ENCODE results near the gene ERAS. TPM values are rescaled to one million over a fixed set of nuclear protein-coding genes. Genes with fewer than 3 reads are reported as not detected.

Gene ERAS
- total and polyA plus RNA-seq, 4 donors = not detected

DNA sequence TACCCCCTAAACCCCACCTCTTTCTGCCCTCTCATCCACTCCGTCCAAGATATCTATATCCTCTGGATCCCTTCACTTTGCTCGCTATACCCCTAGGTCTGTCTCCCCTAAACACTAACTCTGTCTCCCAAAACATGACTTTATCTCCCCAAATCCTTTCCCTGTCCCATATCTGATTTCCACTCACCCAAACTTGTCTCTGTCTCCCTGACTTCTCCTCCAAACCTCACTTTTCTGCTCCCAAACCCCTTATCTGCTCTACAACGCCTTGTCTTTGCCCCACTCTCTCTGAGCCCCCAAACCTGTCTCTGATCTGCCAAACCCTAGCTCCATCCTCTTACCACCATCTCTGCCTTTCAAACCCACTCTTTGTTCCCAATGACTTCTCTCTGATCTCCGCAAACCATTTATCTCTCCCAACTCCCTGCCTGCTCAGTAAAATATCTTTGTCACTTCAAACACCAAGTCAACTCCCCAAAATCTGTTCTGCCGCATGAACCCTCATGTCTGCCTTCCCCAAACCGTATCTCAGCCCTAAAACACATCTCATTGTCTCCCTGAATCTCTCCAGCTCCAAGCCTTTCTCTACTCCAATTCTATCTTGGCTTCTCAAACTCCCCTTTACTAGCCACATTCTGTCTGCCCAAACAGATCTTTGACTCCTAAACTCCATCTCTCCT, 39.3 kb upstream of the ERAS start:
- Histone ChIP-seq H3K9ac (ENCODE audit: low read depth in 1 of 2, low read length in 2 of 2) (no peak overlapping the region), H3K27me3 (ENCODE audit: control insufficient read depth in 4 of 4, insufficient read depth in 4 of 4, low read length in 3 of 4) (no peaks in the 10 kb centered on the region), H3K36me3 (ENCODE audit: control insufficient read depth in 4 of 4, insufficient read depth in 3 of 4, low read depth in 1 of 4, low read length in 3 of 4) (no peaks in the 10 kb centered on the region), H3K9me3 (ENCODE audit: control insufficient read depth in 4 of 4, low read length in 3 of 4) (no peaks in the 10 kb centered on the region), H3K4me3 (ENCODE audit: low read depth in 1 of 3, low read length in 3 of 3) (no peak overlapping the region), H3K27ac (ENCODE audit: low read depth in 1 of 2, low read length in 2 of 2) (no peak overlapping the region), H3K4me1 (ENCODE audit: control insufficient read depth in 4 of 4, insufficient read depth in 4 of 4, low read length in 3 of 4) (no peaks in the 10 kb centered on the region)
- no peak for TF ChIP-seq EGR1 (IDR thresholded peaks at IDR 0.05; ENCODE audit: low read depth in 2 of 2)
- no peak for TF ChIP-seq TAF1 (conservative IDR thresholded peaks at IDR 0.05)
- TF ChIP-seq, protein P1, sequence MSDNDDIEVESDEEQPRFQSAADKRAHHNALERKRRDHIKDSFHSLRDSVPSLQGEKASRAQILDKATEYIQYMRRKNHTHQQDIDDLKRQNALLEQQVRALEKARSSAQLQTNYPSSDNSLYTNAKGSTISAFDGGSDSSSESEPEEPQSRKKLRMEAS (IDR thresholded peaks at IDR 0.05) = no peak
- TF ChIP-seq, protein P2, sequence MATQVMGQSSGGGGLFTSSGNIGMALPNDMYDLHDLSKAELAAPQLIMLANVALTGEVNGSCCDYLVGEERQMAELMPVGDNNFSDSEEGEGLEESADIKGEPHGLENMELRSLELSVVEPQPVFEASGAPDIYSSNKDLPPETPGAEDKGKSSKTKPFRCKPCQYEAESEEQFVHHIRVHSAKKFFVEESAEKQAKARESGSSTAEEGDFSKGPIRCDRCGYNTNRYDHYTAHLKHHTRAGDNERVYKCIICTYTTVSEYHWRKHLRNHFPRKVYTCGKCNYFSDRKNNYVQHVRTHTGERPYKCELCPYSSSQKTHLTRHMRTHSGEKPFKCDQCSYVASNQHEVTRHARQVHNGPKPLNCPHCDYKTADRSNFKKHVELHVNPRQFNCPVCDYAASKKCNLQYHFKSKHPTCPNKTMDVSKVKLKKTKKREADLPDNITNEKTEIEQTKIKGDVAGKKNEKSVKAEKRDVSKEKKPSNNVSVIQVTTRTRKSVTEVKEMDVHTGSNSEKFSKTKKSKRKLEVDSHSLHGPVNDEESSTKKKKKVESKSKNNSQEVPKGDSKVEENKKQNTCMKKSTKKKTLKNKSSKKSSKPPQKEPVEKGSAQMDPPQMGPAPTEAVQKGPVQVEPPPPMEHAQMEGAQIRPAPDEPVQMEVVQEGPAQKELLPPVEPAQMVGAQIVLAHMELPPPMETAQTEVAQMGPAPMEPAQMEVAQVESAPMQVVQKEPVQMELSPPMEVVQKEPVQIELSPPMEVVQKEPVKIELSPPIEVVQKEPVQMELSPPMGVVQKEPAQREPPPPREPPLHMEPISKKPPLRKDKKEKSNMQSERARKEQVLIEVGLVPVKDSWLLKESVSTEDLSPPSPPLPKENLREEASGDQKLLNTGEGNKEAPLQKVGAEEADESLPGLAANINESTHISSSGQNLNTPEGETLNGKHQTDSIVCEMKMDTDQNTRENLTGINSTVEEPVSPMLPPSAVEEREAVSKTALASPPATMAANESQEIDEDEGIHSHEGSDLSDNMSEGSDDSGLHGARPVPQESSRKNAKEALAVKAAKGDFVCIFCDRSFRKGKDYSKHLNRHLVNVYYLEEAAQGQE (IDR thresholded peaks at IDR 0.05) = no peak
- no peak for TF ChIP-seq NR2F2 (IDR thresholded peaks at IDR 0.05)
- TF ChIP-seq HNF4G (IDR thresholded peaks at IDR 0.05) = no peak
- no peak for TF ChIP-seq GABPA (IDR thresholded peaks at IDR 0.05 in 1 of 2, conservative IDR thresholded peaks at IDR 0.05 in 1 of 2)
- TF ChIP-seq HNF4A (conservative IDR thresholded peaks at IDR 0.05) = no peak
- TF ChIP-seq SP1 (IDR thresholded peaks at IDR 0.05) = no peak
- no peak for TF ChIP-seq FOXA1 (IDR thresholded peaks at IDR 0.05)
- TF ChIP-seq, protein P3, sequence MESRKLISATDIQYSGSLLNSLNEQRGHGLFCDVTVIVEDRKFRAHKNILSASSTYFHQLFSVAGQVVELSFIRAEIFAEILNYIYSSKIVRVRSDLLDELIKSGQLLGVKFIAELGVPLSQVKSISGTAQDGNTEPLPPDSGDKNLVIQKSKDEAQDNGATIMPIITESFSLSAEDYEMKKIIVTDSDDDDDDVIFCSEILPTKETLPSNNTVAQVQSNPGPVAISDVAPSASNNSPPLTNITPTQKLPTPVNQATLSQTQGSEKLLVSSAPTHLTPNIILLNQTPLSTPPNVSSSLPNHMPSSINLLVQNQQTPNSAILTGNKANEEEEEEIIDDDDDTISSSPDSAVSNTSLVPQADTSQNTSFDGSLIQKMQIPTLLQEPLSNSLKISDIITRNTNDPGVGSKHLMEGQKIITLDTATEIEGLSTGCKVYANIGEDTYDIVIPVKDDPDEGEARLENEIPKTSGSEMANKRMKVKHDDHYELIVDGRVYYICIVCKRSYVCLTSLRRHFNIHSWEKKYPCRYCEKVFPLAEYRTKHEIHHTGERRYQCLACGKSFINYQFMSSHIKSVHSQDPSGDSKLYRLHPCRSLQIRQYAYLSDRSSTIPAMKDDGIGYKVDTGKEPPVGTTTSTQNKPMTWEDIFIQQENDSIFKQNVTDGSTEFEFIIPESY (IDR thresholded peaks at IDR 0.05) = no peak
- no peak for TF ChIP-seq FOXA2 (IDR thresholded peaks at IDR 0.05)
- TF ChIP-seq, protein P4, sequence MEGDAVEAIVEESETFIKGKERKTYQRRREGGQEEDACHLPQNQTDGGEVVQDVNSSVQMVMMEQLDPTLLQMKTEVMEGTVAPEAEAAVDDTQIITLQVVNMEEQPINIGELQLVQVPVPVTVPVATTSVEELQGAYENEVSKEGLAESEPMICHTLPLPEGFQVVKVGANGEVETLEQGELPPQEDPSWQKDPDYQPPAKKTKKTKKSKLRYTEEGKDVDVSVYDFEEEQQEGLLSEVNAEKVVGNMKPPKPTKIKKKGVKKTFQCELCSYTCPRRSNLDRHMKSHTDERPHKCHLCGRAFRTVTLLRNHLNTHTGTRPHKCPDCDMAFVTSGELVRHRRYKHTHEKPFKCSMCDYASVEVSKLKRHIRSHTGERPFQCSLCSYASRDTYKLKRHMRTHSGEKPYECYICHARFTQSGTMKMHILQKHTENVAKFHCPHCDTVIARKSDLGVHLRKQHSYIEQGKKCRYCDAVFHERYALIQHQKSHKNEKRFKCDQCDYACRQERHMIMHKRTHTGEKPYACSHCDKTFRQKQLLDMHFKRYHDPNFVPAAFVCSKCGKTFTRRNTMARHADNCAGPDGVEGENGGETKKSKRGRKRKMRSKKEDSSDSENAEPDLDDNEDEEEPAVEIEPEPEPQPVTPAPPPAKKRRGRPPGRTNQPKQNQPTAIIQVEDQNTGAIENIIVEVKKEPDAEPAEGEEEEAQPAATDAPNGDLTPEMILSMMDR (IDR thresholded peaks at IDR 0.05; ENCODE audit: low read depth, low read length, missing input control) = no peak
- no peak for TF ChIP-seq YY1 (IDR thresholded peaks at IDR 0.05)
- no peak for TF ChIP-seq RAD21 (IDR thresholded peaks at IDR 0.05)
- no peak for TF ChIP-seq RXRA (IDR thresholded peaks at IDR 0.05)
- TF ChIP-seq JUND (IDR thresholded peaks at IDR 0.05) = no peak
- TF ChIP-seq, protein P5, sequence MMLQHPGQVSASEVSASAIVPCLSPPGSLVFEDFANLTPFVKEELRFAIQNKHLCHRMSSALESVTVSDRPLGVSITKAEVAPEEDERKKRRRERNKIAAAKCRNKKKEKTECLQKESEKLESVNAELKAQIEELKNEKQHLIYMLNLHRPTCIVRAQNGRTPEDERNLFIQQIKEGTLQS (IDR thresholded peaks at IDR 0.05) = no peak
- WGBS = 78% methylated on average over 6 of the region's 6 CpGs
- DNase-seq (ENCODE audit: low spot score) = no peak

Measured in liver (tissue), 9 donors.